ENCODE data around the gene CHRNA9.

The CHRNA9 gene

DNA sequence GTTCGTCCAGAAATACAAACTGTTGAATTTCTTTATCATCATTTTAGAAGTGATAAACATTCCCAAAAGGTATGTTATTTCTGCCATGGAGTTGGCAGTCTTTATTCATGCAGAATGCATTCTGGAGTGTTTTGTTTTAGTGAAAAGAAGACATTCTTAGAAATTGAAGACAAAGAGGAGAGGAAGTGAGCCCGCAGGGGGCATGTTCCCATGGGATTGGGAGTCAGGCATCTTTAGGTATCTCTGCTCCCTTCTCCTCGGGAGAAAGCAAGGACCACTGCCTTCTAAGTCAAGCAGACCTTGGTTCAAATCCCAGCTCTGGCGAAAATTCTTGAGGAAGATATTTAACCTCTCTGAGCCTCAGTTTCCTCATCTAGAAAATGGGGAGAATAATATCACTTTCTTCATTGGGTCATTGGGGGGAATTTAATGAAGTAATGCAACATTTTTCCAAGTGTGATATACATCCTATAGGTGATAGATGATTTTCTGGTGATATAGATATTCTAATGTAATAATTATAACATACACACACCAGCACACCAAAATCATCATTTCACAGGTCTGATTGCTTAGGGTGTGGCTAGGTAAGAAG is 26.5 kb upstream of the CHRNA9 start:
- no peak for TF ChIP-seq FOXA1 (IDR thresholded peaks at IDR 0.05)
- no peak for TF ChIP-seq NFRKB (IDR thresholded peaks at IDR 0.05)
- no peak for TF ChIP-seq SUZ12 (IDR thresholded peaks at IDR 0.05)
- TF ChIP-seq ELF4 (IDR thresholded peaks at IDR 0.05): no peak
- TF ChIP-seq BHLHE40 (IDR thresholded peaks at IDR 0.05; ENCODE audit: borderline replicate concordance): no peak
- TF ChIP-seq TARDBP (IDR thresholded peaks at IDR 0.05): no peak
- TF ChIP-seq L3MBTL2 (conservative IDR thresholded peaks at IDR 0.05): no peak
- no peak for TF ChIP-seq LEF1 (IDR thresholded peaks at IDR 0.05; ENCODE audit: borderline replicate concordance)
- TF ChIP-seq, protein P1, sequence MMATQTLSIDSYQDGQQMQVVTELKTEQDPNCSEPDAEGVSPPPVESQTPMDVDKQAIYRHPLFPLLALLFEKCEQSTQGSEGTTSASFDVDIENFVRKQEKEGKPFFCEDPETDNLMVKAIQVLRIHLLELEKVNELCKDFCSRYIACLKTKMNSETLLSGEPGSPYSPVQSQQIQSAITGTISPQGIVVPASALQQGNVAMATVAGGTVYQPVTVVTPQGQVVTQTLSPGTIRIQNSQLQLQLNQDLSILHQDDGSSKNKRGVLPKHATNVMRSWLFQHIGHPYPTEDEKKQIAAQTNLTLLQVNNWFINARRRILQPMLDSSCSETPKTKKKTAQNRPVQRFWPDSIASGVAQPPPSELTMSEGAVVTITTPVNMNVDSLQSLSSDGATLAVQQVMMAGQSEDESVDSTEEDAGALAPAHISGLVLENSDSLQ (IDR thresholded peaks at IDR 0.05): no peak
- TF ChIP-seq ARNT (IDR thresholded peaks at IDR 0.05): no peak
- TF ChIP-seq FOXK2 (IDR thresholded peaks at IDR 0.05): no peak
- TF ChIP-seq CTBP1 (IDR thresholded peaks at IDR 0.05; ENCODE audit: borderline replicate concordance): no peak
- TF ChIP-seq FOXM1 (IDR thresholded peaks at IDR 0.05; ENCODE audit: borderline replicate concordance): no peak
- TF ChIP-seq HDGF (IDR thresholded peaks at IDR 0.05; ENCODE audit: borderline replicate concordance): no peak
- no peak for TF ChIP-seq SP1 (IDR thresholded peaks at IDR 0.05)
- no peak for TF ChIP-seq ZNF384 (IDR thresholded peaks at IDR 0.05)
- no peak for DNase-seq (ENCODE audit: extremely low spot score)
- POLR2A ChIA-PET: no interaction called here
- CTCF ChIA-PET: interaction anchor here (0.6 kb wide), 1 partner anchor 1339 kb away, joined by 3 read pairs; no protein-coding TSS in a partner anchor

- no peak for TF ChIP-seq LEF1 (IDR thresholded peaks at IDR 0.05; ENCODE audit: borderline replicate concordance)
- TF ChIP-seq NFRKB (IDR thresholded peaks at IDR 0.05): no peak
- CTCF ChIA-PET: interaction anchor here (0.6 to 0.8 kb wide), 7 partner anchors 11 to 409 kb away, joined by 3 to 4 read pairs (median 3); no protein-coding TSS in a partner anchor
- peak; percentile 69 for DNase-seq (ENCODE audit: extremely low spot score)
- POLR2A ChIA-PET: interaction anchor here (1.4 kb wide), 1 partner anchor 253 kb away, joined by 7 read pairs; the partner anchor contains the start of gene N4BP2
Measured at GRCh38 chr4:40309250-40309774, 25.8 kb upstream of the CHRNA9 start.

DNA sequence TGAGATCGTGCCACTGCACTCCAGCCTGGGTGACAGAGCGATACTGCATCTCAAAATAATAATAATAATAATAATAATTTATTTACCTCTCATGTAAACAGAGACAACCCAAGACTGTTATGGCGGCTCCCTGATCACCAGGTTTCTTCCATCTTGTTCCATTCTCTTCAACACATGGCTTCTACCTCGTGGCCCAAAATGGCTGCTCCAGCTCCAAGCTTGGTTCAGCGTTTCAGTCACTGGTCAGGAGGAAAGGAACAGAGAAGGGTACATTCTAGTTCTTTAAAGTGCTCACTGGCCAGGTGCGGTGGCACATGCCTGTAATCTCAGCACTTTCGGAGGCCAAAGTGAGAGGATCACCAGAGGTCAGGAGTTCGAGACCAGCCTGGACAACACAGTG is 24.9 kb upstream of the CHRNA9 start:
- ChIA-PET POLR2A (interaction anchor here (1.4 kb wide), 1 partner anchor 254 kb away, joined by 7 read pairs; the partner anchor contains the start of gene N4BP2), CTCF (interaction anchor here (0.7 kb wide), 1 partner anchor 409 kb away, joined by 3 read pairs; no protein-coding TSS in a partner anchor)
- no peak for DNase-seq (ENCODE audit: extremely low spot score)
- TF ChIP-seq L3MBTL2 (conservative IDR thresholded peaks at IDR 0.05): no peak
- no peak for TF ChIP-seq CTBP1 (IDR thresholded peaks at IDR 0.05; ENCODE audit: borderline replicate concordance)
- TF ChIP-seq ARNT (IDR thresholded peaks at IDR 0.05): no peak
- TF ChIP-seq ZNF384 (IDR thresholded peaks at IDR 0.05): no peak
- no peak for TF ChIP-seq FOXM1 (IDR thresholded peaks at IDR 0.05; ENCODE audit: borderline replicate concordance)
- TF ChIP-seq FOXA1 (IDR thresholded peaks at IDR 0.05): no peak
- TF ChIP-seq, protein P1 (IDR thresholded peaks at IDR 0.05): no peak
- TF ChIP-seq SP1 (IDR thresholded peaks at IDR 0.05): no peak
- TF ChIP-seq ELF4 (IDR thresholded peaks at IDR 0.05): no peak
- no peak for TF ChIP-seq LEF1 (IDR thresholded peaks at IDR 0.05; ENCODE audit: borderline replicate concordance)

GRCh38 chr4:40311811-40312346 is 23.3 kb upstream of the CHRNA9 start:
- ChIA-PET CTCF (interaction anchor here (0.8 kb wide), 1 partner anchor 17 kb away, joined by 6 read pairs; no protein-coding TSS in a partner anchor), POLR2A (no interaction called here)
- no peak for DNase-seq (ENCODE audit: extremely low spot score)
- no peak for TF ChIP-seq FOXK2 (IDR thresholded peaks at IDR 0.05)
- no peak for TF ChIP-seq ZNF384 (IDR thresholded peaks at IDR 0.05)
- no peak for TF ChIP-seq HDGF (IDR thresholded peaks at IDR 0.05; ENCODE audit: borderline replicate concordance)
- TF ChIP-seq ELF4 (IDR thresholded peaks at IDR 0.05): no peak
- no peak for TF ChIP-seq ARNT (IDR thresholded peaks at IDR 0.05)
- TF ChIP-seq SP1 (IDR thresholded peaks at IDR 0.05): no peak
- TF ChIP-seq FOXA1 (IDR thresholded peaks at IDR 0.05): no peak
- TF ChIP-seq SUZ12 (IDR thresholded peaks at IDR 0.05): no peak
- no peak for TF ChIP-seq NFRKB (IDR thresholded peaks at IDR 0.05)
- TF ChIP-seq LEF1 (IDR thresholded peaks at IDR 0.05; ENCODE audit: borderline replicate concordance): no peak
- TF ChIP-seq CTBP1 (IDR thresholded peaks at IDR 0.05; ENCODE audit: borderline replicate concordance): no peak
- no peak for TF ChIP-seq TARDBP (IDR thresholded peaks at IDR 0.05)

DNA sequence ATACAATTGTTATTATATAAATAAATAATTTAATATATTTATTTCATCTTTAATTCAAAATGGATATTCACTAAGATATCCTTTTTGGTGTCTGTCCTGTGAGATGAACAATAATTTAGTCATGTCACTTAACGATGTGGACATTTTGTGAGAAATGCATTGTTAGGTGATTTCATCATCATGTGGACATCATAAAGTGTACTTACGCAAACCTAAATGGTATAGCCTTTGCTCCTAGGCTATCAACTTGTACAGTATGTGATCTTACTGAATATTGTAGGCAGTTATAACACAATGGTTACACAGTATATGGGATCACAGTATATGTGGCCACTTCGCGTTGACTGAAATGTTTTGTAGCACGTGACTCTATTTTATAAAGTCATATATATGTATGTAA is 20.2 kb upstream of the CHRNA9 start:
- CTCF ChIA-PET: no interaction called here
- DNase-seq (ENCODE audit: extremely low spot score): no peak
- TF ChIP-seq NFRKB (IDR thresholded peaks at IDR 0.05) (no peak), SP1 (IDR thresholded peaks at IDR 0.05) (no peak), SUZ12 (IDR thresholded peaks at IDR 0.05) (no peak), ELF4 (IDR thresholded peaks at IDR 0.05) (no peak), ARNT (IDR thresholded peaks at IDR 0.05) (no peak), BHLHE40 (IDR thresholded peaks at IDR 0.05; ENCODE audit: borderline replicate concordance) (no peak), HDGF (IDR thresholded peaks at IDR 0.05; ENCODE audit: borderline replicate concordance) (no peak), FOXM1 (IDR thresholded peaks at IDR 0.05; ENCODE audit: borderline replicate concordance) (no peak), ZNF384 (IDR thresholded peaks at IDR 0.05) (no peak), CTBP1 (IDR thresholded peaks at IDR 0.05; ENCODE audit: borderline replicate concordance) (no peak), L3MBTL2 (conservative IDR thresholded peaks at IDR 0.05) (no peak), FOXA1 (IDR thresholded peaks at IDR 0.05) (no peak), LEF1 (IDR thresholded peaks at IDR 0.05; ENCODE audit: borderline replicate concordance) (no peak), TARDBP (IDR thresholded peaks at IDR 0.05) (no peak), FOXK2 (IDR thresholded peaks at IDR 0.05) (no peak)
- TF ChIP-seq, protein P1 (IDR thresholded peaks at IDR 0.05): no peak
- POLR2A ChIA-PET: no interaction called here
